ENCODE measurements around the gene CLRN3.

The CLRN3 gene

GRCh38 chr10:127873901-127874470 lies 18.8 kb downstream of the CLRN3 start:
- no peak for DNase-seq

DNA sequence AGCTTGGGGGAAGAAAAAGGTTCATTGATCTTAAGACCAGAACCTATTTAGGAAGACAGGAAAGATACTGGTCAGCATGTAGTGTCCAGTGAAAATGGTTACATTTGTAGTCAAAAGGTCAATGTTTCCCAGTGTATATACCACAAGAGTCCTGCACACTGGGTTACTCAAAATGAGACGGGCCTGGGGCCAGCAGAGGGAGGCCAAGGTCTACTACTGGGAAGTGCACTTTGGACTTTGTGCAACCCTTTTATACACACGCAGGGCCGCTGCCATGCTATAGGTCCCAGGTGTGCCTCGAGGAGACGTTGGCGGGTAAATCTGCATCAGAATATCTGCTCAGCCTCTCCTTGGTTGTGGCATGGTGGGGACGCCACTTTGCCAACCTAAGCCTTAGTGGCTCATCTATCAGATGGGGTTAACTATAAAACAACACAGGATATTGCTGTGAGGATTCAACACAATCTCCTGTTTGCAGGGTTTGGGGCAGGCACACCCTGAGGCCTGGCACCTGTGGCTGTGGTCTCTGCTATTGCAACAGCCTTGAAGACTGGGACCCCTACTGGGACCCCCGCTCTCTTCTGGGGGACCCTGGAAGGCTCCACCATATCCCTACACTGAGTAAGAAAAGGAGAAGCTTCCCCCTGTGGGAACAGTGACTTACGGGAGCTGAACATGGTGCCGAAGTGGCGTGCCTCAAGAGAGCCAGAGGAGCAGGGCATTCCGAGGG lies 19.7 kb downstream of the CLRN3 start:
- no peak for DNase-seq

GRCh38 chr10:127872011-127872761 lies 20.6 kb downstream of the CLRN3 start:
- no peak for DNase-seq

- DNase-seq: no peak
Observed at GRCh38 chr10:127871631-127872010, 21.1 kb downstream of the CLRN3 start.

GRCh38 chr10:127869329-127869728 lies 23.4 kb downstream of the CLRN3 start:
- DNase-seq: no peak

GRCh38 chr10:127867805-127868204 lies 24.9 kb downstream of the CLRN3 start:
- no peak for DNase-seq

- DNase-seq: no peak
Observed at GRCh38 chr10:127866276-127867013, 26.3 kb downstream of the CLRN3 start.

GRCh38 chr10:127863231-127863825 lies 29.4 kb downstream of the CLRN3 start:
- no peak for DNase-seq

DNA sequence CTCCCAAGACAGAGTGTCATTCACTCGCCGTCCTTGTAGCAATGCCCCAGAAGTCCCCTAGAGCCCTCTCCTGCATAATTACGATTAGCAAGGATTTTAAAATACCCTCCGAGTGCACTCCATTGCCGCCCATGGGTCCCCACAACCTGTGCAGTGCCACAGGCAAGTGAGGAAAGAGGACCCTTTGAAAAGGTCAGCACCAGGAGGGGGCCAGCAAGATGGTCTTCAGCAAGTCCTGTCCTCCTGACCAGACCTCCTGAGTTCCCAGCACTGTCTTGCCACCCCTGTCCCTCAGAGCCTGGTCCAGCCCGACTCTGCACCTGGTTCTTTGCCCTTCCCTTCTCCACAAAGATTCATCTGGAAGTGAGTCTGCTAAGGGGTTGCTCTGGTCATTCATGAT lies 32.1 kb downstream of the CLRN3 start:
- DNase-seq: no peak

DNA sequence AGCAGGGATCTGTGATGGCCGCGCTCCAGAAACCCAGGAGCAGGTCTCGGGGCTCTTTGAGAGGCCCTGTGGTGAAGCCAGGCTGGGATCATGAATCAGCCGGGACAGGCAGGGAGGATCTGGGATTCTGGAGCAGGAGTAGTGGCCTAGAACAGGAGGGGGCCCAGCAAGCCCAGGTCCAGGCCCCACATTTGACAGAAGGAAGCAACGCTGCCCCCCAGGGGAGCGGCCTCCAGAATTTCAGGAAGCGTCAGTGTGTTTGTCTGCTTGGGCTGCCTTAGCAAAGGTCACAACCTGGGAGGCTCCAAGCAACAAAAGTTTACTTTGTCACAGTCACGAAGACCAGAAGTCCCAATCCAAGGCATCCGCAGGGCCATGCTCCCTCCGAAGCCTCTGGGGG lies 36.8 kb downstream of the CLRN3 start:
- no peak for DNase-seq

- no peak for DNase-seq
Observed at GRCh38 chr10:127855591-127855881, 37.2 kb downstream of the CLRN3 start.

GRCh38 chr10:127854769-127855590 lies 37.8 kb downstream of the CLRN3 start:
- DNase-seq: no peak

GRCh38 chr10:127853868-127854768 lies 38.6 kb downstream of the CLRN3 start:
- DNase-seq: peak; percentile 37

DNA sequence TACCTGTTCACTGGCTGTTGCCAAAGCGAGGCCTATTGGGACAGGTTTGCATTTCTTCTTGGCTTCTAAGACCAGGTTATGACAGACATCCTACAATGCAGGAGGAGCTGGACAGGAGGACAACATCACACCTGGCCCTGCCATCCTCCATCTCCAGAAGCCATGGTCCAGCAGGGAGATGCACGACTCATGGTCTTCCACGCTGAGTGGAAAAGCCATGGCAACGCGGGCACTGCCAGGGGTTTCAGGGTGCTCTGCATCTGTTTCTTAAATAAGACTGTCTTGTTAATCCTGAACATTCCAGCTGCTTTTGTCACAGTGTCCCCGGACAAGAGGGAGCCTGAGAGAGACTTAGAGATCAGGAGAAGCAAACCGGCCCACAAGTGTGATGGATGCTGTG lies 40.3 kb downstream of the CLRN3 start:
- no peak for DNase-seq

DNA sequence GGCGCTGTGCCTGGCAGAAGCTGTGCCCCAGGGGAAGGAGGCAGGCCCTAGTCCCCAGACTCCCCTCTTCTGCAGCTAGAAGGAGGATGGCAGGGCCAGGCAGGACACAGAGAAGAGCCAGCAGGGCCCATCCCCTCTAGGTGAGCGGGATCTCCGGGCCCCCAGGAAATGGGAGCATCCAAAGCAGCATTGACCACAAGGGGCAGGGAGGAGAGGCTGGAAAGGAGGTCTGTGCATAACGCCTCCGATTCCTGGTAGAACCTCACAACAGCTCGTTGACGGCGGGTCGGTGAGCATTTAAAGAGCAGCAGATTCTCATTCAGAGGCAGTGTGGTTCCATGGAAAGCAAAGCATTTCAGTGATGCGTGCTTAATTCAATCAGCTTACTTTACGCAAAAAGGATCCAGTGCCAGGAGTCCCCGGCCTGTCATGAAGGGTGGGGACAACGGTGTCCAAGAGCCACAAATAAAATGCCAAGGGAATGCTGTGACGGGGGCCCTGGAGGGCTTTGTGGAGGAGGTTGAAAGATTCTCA lies 41.0 kb downstream of the CLRN3 start:
- DNase-seq: no peak

- DNase-seq: no peak
Observed at GRCh38 chr10:127850944-127851343, 41.8 kb downstream of the CLRN3 start.

- DNase-seq: no peak
Observed at GRCh38 chr10:127849921-127850320, 42.8 kb downstream of the CLRN3 start.

DNA sequence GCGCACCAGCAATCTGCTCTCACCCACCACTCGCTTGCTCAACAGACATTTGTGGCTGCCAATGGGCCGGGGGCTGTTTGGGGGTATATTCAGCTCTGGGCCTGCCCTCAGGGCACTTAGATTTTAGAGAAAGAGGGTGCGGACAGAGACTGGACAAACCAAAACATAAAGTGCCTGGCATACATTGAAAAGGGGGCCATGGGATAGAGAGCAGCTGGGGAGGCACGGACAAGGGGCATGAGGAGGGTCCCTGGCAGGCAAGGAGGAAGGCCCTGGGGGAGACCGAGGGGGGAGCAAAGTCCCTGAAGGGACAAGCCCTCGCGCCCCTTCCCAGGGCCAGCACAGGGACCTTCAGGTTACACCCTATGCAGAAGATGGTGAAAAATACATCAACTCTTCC lies 43.5 kb downstream of the CLRN3 start:
- DNase-seq: no peak

DNA sequence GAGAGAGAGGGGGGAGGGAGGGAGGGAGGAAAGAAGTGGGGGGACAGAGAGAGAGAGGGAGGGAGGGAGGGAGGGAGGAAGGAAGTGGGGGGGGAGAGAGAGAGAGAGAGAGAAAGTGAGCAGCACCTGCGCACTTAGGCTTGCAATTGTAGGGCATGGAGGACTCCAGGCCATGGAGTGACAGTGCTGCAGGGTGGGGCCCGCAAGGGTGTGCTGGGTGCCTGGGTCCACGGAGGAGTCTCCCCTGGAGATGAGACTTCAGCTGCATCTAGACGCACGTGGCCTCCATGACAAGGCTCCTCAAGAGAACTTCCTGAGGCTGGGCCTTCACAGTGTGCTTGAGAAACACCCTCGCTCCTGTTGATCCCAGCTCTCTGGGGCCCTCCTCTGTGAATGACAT lies 44.5 kb downstream of the CLRN3 start:
- no peak for DNase-seq

- DNase-seq: no peak
Observed at GRCh38 chr10:127845756-127846155, 47.0 kb downstream of the CLRN3 start.

DNA sequence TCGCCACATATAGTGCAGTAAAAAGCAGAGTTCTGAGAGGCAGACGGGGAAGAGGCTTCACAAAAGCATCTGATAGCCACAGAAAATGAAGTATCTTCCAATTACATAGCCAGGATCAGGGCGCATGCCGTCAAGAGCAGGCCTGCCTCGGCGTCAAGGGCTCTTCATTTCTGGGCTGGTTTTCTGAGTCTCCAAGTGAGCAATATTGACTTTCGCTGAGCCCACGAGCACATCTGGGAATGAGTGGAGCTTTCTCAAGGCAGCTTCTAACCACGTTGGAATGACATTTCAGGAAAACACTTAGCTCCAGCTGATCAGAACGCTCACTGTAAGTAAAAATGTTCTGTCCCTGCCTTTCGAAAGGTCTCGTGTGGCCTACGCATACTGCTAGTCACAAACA lies 51.9 kb downstream of the CLRN3 start:
- no peak for DNase-seq
